ENCODE data around the gene TEX53.

The TEX53 gene

DNA sequence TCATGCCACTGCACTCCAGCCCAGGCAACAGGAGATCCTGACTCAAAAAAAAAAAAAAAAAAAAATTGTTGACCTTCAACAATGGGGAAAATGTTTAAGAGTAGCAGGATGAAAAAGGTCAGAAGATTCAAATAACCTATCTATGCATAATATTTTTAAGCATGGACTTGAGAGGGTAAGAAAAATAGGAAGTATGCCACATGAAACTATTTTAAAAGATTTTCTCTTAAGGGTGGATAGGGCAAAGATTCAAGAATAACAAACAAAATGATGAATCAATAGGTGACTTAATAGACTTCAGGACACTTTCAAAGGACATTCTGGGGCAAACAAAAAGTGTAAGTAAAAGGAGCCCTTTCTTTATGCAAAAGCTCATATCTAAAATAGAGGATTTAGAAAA, 21.2 kb upstream of the TEX53 start:
- no peak for DNase-seq

DNA sequence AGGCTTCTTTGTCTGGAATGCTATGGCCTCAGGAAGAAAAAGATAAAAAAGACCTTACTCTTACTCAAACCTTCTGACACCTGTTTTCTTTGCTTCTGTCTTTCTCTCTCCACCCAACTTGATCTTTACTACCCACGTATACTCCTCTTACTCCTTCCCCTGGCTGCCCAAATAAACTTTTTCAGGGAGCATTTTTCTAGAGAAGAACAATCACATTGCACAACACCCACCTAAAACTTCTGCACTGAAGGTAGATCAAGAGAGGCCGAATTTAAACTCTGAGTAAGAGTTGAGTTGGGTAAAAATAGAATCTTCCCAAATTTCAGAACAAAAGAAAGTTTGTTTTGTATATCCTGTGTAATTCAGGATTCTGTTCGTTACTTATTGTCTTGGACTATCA, 20.5 kb upstream of the TEX53 start:
- no peak for DNase-seq

GRCh38 chr9:114677418-114677817, 19.8 kb upstream of the TEX53 start:
- DNase-seq = peak; percentile 83

GRCh38 chr9:114676901-114677300, 19.3 kb upstream of the TEX53 start:
- no peak for DNase-seq

DNA sequence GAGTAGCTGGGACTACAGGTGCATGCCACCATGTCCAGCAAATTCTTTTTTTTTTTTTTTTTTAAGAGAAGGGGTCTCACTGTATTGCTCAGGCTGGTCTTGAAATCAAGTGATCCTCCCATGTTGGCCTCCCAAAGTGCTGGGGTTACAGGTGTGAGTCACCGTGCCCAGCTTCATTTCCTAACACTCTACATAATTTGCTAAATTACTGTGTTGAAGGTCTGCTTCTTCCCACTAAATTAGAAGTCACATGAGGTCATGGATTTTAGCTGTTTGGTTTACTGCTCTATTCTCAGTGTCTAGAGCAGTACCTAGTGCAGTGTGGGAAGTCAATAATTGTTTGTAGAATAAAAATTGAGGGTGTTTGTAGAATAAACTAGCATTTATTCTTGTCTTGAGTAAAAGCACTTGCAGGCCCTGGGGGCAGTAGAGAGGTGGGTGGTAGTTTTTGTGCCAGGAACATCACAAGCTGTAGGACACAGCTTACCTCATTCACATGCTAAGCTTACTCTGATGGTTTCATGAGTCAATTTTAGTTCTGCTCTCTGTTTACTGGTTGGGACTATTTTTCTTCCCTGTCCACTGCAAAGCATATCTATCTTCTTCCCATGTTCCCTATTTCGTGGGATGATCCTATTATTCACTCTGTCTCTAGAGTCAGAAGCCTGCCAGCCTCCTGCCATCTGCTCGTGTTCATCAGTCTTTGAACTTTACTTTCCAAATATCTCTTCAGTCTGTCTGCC, 17.4 kb upstream of the TEX53 start:
- DNase-seq = no peak

DNA sequence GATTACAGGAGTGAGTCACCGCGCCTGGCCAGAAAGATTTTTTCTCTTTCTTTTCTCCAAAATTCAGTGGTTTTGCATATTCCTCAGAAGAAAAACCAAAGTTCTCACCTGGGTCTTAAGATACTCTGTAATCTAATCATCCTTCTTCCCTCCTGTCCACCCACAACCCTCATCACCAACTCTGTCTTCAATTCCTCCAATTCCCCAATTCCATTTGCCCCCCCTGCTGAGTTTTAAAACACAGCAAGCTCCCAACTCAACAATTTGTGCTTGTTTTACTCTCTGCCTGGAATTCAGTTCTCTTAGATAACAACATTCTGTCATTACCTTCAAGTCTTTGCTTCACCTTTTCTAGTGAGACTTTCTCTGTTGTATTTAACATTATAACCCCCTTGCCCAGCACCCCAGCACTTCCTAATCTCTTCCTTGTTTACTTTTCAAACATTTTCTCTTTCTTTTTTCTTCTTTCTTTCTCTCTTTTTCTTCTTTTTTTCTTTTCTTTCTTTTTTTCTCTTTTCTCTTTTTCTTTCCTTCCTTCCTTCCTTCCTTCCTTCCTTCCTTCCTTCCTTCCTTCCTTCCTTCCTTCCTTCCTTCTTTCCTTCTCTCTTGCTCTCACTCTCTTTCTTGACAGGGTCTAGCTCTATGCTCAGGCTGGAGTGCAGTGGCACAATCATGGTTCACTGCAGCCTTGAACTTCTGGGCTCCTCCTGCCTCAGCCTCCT, 16.6 kb upstream of the TEX53 start:
- DNase-seq = no peak

DNA sequence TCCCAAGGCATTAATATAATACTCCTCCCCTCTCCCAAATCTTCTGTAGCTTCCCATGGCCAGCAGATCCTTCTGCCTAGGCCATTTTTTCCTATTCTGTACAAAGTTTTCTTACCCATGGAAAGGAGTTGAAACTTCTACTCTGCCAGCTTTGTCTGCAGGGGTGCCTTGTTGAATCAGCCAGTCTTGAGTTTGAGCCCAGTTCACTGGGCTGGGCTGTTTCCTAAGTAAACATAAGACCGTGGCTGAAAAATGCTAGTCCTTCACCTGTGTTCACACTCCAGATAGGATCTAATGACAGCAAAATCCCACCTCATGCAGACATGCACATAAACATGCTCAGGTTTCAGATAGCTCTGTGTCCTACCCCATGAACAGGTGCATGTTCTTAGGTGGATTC, 14.0 kb upstream of the TEX53 start:
- DNase-seq = peak; percentile 27

- DNase-seq = no peak
Measured at GRCh38 chr9:114669961-114670360, 12.4 kb upstream of the TEX53 start.

- DNase-seq = no peak
Measured at GRCh38 chr9:114668146-114668545, 10.5 kb upstream of the TEX53 start.

GRCh38 chr9:114666851-114667250, 9.2 kb upstream of the TEX53 start:
- DNase-seq = no peak

DNA sequence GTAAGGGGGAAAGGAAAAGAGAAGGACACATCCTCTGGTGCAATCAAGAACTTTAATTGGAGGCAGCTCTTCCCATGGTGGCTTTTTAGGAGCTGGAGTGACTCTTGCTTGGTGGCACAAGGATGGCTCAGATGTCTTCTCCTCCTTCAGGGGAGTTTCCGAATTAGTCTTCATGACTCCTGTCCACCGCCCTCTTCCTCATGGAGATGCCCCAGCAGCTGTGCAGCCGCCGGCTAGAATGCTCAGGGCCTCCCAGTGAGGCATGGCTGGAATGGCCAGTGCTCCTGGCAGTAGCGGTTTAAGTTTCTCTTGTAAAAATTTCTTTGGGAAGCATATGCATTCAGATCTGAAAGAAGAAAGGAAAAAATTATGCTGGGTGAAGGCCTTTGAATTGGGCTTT, 8.8 kb upstream of the TEX53 start:
- no peak for DNase-seq

DNA sequence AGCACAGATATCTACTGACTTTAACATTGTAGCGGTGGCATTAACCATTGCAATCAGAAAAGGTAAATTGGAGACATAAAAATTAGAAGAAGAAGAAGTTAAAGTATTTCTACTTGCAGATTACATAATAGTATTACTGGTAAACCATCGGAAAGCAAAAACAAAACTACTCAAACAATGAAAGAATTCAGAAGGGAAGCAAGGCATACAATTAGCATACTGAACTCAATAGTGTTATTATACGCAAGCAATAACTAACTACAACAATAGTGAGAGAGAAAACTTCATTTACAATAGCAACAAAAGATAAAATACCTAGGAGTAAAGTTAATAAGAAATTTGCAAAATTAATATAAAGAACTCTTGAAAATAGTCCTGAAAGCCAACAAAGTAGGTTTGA, 6.6 kb upstream of the TEX53 start:
- DNase-seq = no peak

DNA sequence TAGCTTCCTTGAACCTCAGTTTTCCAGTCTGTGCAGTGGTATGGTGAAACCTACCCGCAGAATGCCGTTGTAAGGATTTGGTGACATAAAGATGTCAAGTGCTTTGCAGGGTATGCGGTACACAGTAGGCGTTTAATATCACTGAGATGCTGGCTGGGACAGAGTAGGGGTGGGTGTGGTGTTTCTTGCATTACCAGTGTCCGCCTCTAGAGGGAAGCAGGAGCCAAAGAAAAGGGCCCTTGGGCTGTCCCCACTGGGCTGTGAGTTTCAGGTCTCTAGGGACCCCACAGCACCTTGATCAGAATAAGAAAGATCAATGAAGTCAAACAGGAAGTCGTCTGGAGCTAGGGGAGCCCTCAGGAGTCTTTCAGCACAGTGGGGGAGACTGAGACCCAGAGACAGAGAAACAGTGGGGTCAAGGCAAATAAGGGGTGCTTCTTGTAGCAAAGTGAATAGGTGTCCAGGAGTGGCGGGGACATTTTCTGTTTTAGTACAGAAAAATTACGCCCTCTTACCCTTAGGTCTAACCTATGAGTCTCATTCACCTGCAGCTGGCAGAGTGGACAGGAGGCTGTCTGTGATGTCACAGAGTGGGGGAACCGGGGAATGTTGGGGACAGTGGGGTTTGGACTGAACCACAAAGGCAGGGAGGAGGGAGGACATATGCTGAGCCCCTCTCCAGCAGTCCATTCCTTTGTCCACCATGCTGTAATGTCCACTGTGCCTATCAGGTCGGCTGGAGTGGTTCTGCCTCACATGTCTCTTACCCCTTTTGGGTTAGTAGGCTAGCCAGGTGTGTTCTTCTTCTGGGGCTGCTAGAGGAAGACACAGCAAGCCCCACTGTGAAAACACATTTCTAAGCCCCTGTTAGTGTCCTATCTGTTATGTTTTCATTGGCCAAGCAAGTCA, 4.7 kb upstream of the TEX53 start:
- DNase-seq = peak; percentile 21

DNA sequence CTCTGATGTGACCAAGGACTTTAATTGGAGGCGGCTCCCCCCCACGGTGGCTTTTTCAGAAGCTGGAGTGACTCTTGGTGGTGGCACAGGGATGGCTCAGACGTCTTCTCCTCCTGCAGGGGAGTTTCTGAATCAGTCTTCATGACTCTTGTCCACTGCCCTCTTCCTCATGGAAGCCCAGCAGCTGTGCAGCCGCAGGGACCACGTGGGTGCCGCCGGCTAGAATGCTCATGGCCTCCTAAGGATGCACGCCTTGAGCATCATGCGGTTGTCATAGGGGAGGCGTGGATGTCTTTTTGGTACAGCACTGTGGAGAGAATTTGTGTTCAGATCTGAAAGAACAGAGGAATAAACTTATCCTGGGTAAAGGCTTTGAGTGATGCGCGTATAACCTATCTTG, 1.3 kb downstream of the TEX53 start:
- no peak for DNase-seq

- DNase-seq = no peak
Measured at GRCh38 chr9:114655689-114656088, 1.9 kb downstream of the TEX53 start.

DNA sequence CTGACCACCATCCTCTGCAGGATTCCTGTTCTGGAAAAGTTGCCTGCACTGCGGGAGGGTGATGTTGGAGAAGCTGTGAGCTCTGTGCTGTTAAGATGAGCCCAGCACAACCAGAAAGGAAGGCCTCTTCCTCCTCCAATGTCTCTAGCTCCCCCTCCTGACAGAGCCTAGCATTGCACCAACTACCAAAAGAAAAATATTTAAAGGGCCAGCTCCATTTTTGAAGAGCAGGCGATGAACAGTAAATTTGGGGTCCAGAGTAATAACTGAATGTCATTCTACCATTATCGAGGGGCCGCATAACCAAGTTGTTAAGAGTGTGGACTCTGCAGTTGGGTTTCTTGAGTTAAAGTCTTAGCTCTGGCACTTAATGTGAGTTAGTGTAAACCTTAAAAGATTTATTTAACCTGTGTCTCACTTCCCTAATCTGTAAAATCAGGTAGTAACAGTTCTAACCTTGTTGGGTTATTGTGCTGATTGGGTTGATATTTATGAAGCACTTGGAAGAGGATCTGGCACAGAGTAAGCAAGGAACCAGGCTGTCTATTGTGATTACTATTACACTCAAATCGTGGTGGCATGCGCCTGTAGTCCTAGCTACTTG, 3.9 kb downstream of the TEX53 start:
- DNase-seq = no peak

- DNase-seq = no peak
Measured at GRCh38 chr9:114652776-114653555, 4.6 kb downstream of the TEX53 start.

GRCh38 chr9:114643896-114644295, 13.7 kb downstream of the TEX53 start:
- no peak for DNase-seq

DNA sequence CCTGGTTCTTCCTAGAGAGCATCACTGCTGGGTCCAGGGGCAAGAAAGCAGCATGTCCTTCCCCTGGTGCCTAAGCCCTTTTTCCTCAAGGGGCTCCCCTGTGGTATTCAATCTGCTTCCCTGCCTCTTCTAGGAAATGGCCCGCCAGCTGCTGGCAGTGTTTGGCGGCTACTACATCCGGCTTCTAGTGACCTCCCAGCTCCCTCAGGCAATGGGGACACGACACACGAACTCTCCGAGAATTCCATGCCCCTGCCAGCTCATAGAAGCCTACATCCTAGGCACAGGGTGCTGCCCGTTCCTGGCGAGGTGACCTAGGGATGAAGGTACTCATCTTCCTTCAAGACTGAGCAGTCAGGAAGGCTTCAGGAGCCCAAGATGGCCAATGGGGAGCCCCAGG, 14.6 kb downstream of the TEX53 start:
- DNase-seq = no peak

DNA sequence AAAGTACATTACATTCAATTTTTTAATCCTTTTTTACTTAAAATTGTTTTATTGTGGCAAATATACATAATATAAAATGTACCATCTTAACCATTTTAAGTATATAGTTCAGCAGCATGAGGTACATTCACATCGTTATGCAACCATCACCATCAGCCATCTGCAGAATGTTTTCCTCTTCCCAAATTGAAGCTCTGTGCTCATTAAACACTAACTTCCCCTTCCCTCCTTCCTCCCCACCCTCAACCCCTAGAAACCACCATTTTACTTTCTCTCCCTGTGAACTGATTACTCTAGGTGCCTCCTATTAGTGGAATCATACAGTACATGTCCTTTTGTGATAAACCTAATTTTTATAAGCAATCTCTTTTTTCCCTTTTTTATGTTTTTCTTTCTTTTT, 15.6 kb downstream of the TEX53 start:
- no peak for DNase-seq

- no peak for DNase-seq
Measured at GRCh38 chr9:114638404-114638803, 19.2 kb downstream of the TEX53 start.

- no peak for DNase-seq
Measured at GRCh38 chr9:114634387-114634786, 23.2 kb downstream of the TEX53 start.
